Measurements from ENCODE around the gene CDS1.

Gene CDS1

GRCh38 chr4:84685105-84685504 is 102.2 kb downstream of the CDS1 start:
- H3K4me3 ChIP-seq (ENCODE audit: low read depth, low read length): no peak overlapping the region
- no peak for DNase-seq (ENCODE audit: low read depth)
- TF ChIP-seq CTCF (IDR thresholded peaks at IDR 0.05; ENCODE audit: low read depth, low read length): no peak
- TF ChIP-seq MYC (IDR thresholded peaks at IDR 0.05; ENCODE audit: low read depth, low read length): no peak
- TF ChIP-seq POLR2A (IDR thresholded peaks at IDR 0.05; ENCODE audit: extremely low read depth, insufficient read length): no peak
- TF ChIP-seq, protein P1, sequence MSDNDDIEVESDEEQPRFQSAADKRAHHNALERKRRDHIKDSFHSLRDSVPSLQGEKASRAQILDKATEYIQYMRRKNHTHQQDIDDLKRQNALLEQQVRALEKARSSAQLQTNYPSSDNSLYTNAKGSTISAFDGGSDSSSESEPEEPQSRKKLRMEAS (IDR thresholded peaks at IDR 0.05; ENCODE audit: low read depth, low read length): no peak

DNA sequence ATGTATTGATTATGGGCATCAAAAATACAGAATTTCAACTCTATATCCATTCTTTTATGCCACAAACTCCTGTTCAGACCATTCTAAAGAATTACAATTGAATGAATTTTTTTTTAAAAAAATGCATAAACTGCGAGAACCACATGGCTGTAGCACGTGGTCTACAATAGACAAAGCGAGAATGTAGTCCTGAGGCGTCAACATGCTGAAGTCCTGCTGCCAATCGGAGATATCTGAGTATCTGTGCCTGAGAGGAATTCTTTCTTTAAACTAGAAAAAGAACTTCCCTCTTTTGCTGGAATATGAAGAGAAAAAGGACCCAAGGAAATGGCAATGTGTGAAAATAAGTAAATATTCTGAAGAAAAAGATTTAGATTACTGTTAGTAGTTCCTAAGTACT is 105.7 kb downstream of the CDS1 start:
- TF ChIP-seq MYC (IDR thresholded peaks at IDR 0.05; ENCODE audit: low read depth, low read length) (no peak), CTCF (IDR thresholded peaks at IDR 0.05; ENCODE audit: low read depth, low read length) (no peak), POLR2A (IDR thresholded peaks at IDR 0.05; ENCODE audit: extremely low read depth, insufficient read length) (no peak)
- TF ChIP-seq, protein P1 (IDR thresholded peaks at IDR 0.05; ENCODE audit: low read depth, low read length): no peak
- DNase-seq (ENCODE audit: low read depth): no peak
- H3K4me3 ChIP-seq (ENCODE audit: low read depth, low read length): no peak overlapping the region

GRCh38 chr4:84689197-84689596 is 106.3 kb downstream of the CDS1 start:
- DNase-seq (ENCODE audit: low read depth): no peak
- TF ChIP-seq POLR2A (IDR thresholded peaks at IDR 0.05; ENCODE audit: extremely low read depth, insufficient read length) (no peak), CTCF (IDR thresholded peaks at IDR 0.05; ENCODE audit: low read depth, low read length) (no peak), MYC (IDR thresholded peaks at IDR 0.05; ENCODE audit: low read depth, low read length) (no peak)
- TF ChIP-seq, protein P1 (IDR thresholded peaks at IDR 0.05; ENCODE audit: low read depth, low read length): no peak
- no peak overlapping the region for H3K4me3 ChIP-seq (ENCODE audit: low read depth, low read length)

GRCh38 chr4:84690481-84690880 is 107.6 kb downstream of the CDS1 start:
- DNase-seq (ENCODE audit: low read depth): peak; percentile 48
- no peak for TF ChIP-seq CTCF (IDR thresholded peaks at IDR 0.05; ENCODE audit: low read depth, low read length)
- TF ChIP-seq, protein P1 (IDR thresholded peaks at IDR 0.05; ENCODE audit: low read depth, low read length): no peak
- H3K4me3 ChIP-seq (ENCODE audit: low read depth, low read length): peak overlapping the region; percentile 44

- peak; percentile 91 for DNase-seq (ENCODE audit: low read depth)
- peak overlapping the region; percentile 47 for H3K4me3 ChIP-seq (ENCODE audit: low read depth, low read length)
- TF ChIP-seq CTCF (IDR thresholded peaks at IDR 0.05; ENCODE audit: low read depth, low read length): no peak
- TF ChIP-seq MYC (IDR thresholded peaks at IDR 0.05; ENCODE audit: low read depth, low read length): peak; percentile 42; the same call in 1 of the 2 replicates
- TF ChIP-seq, protein P1 (IDR thresholded peaks at IDR 0.05; ENCODE audit: low read depth, low read length): 0 out of 2 replicates have a peak, but pooled peaks have one; percentile 19
These were observed 108.3 kb downstream of the CDS1 start for GRCh38 chr4:84691170-84691691.

GRCh38 chr4:84691800-84692199 is 108.9 kb downstream of the CDS1 start:
- TF ChIP-seq, protein P1 (IDR thresholded peaks at IDR 0.05; ENCODE audit: low read depth, low read length): no peak
- no peak for TF ChIP-seq MYC (IDR thresholded peaks at IDR 0.05; ENCODE audit: low read depth, low read length)
- TF ChIP-seq POLR2A (IDR thresholded peaks at IDR 0.05; ENCODE audit: extremely low read depth, insufficient read length): no peak
- DNase-seq (ENCODE audit: low read depth): no peak
- H3K4me3 ChIP-seq (ENCODE audit: low read depth, low read length): no peak overlapping the region

All from NB4 (cell line).